ENCODE measurements around the gene ATG13.

GRCh38 chr11:46631676-46632075 is 14.3 kb downstream of the ATG13 start:
- TF ChIP-seq CTCF (IDR thresholded peaks at IDR 0.05; ENCODE audit: low read length) (no peak), EZH2 (IDR thresholded peaks at IDR 0.05; ENCODE audit: borderline replicate concordance, low read length) (no peak)

Data from OCI-LY1 (cell line).